Measurements from ENCODE around the gene EXOC6B.

- no peak for TF ChIP-seq POLR2AphosphoS5 (IDR thresholded peaks at IDR 0.05)
- TF ChIP-seq CTCF (IDR thresholded peaks at IDR 0.05), result no peak
- TF ChIP-seq EP300 (IDR thresholded peaks at IDR 0.05), result no peak
- no peak for TF ChIP-seq POLR2A (IDR thresholded peaks at IDR 0.05)
Observed at GRCh38 chr2:72275084-72275483, 550.7 kb downstream of the EXOC6B start.

All from suprapubic skin (tissue), 4 donors.